ENCODE data around the gene ST8SIA5. TPM values are rescaled to one million over a fixed set of nuclear protein-coding genes. Genes with fewer than 3 reads are reported as not detected.

Gene ST8SIA5
- total RNA-seq, 1 donor from 2014 or later, result 23.3 TPM

DNA sequence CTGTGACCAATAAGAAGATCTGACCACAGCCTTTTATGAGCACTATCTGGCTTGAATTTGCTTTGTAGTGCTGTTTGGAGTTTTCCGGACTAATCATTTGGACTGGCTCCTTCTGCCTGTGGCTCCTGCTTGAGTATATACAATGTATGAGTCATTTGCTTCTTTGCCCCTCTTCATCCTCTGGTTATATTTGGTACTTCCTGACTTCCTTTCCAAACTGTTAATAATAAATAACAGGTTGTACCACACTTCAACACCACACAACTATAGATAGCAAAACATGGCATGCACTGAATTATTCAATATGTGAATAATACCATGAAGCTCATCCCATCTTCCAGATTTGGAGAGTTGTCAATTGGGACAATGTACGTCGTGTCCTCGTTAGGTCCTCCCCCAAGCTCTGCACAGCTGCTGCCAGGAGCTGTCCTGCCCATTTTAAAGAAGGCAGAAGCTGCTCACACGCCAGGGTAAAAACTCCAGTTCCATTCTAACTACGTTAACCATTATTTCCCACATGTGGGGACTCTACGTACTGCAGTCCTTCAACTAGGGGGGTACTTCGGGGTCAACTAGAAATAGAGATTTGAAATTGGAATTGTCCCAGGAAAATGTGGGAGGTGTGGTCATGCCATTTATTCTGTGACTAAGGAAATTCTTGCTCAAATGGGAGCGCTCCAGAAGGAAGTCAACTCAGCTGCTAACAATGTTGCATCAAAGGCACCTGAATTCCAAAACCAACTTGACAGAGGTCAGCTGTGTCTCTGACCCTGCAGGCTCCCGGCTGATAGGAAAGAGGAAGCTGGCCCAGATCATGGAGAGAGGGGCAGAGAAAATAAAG lies 38.1 kb downstream of the ST8SIA5 start:
- intact Hi-C loops (cut with DNase I), result no loop called here
- no peak for DNase-seq (ENCODE audit: low spot score)

DNA sequence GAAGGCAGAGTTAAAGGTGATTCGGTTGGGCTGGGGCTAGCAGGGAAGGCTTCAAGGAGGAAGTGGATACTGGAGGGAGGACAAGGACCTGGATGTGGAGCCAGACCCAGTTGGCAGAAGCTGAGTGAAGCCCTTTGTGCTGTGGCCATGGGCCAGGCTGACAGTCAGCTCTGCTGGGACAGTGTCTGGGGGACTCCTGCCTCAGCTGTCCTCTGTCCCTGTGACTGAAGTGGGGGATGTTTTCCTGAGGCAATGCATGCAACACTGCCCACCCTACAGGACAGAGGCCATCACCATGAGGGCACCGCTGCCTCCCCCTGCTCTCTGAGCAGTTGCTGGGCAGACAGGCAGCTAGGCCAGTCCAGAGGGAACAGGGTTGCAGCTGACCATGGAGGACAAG lies 40.0 kb downstream of the ST8SIA5 start:
- peak; percentile 58 for DNase-seq (ENCODE audit: low spot score)
- intact Hi-C loops (cut with DNase I), result no loop called here

DNA sequence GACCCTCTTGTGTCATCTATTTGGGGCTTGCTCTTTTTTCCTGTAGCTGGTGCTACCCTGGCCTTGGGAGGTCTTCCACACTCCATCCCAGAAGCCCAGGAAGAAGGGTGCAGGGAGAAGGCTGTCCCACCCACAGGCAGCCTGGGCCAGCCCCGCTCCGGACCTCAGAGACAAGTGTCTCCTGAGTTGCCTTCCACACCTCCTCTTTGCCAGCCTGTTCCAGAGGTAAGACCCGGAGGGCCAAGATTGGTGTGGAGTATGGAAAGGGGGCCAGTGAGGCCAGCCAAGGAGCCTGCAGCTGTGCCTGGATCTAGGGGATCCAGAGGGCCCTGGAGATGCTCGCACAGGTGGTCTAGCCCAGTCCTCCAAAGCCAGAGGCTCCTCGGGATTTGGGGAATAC lies 40.5 kb downstream of the ST8SIA5 start:
- intact Hi-C loops (cut with DNase I), result no loop called here
- peak; percentile 72 for DNase-seq (ENCODE audit: low spot score)

DNA sequence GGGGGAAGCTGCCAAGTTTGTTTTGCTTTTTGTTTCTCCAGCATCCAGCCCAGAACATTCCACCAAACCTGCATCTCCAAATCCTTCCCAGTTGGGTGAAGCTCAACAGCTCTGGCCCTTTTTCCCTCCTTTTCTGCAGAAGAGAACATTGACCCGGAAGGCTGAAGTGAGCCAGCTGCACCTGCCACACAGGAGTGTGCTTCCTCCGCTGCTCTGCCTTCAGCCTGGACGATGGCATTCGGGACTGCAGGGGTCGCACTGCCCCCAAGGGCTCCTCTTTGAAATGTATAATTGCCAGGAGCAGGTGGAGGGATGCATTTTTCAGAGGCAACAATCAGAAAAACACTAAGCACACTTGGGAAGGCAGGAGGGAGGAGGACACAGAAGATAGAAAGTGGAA lies 41.8 kb downstream of the ST8SIA5 start:
- intact Hi-C loops (cut with DNase I), result no loop called here
- no peak for DNase-seq (ENCODE audit: low spot score)

DNA sequence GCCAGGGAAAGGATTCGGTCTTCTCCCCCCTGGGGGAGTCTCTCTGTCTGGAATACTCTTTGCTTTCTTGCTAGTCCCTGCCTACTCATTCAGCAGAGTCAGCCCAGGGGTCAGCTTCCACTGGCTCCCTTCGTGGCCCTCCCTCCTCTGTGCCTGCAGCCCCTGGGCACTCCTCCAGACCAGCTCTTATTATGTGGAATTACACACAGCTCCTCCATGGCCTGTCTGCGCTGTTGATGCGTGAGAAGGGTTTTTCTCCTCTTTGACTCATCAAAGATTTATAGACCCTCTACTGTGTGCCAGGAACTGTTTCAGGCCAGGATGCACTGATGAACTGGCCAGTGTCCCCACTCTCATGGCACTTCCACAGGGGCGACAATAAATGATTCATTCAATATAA lies 44.4 kb downstream of the ST8SIA5 start:
- no peak for DNase-seq (ENCODE audit: low spot score)
- intact Hi-C loops (cut with DNase I), result loop anchor here (5.0 kb wide), 1 partner anchor 45 kb away; the partner anchor contains the start of gene ST8SIA5

DNA sequence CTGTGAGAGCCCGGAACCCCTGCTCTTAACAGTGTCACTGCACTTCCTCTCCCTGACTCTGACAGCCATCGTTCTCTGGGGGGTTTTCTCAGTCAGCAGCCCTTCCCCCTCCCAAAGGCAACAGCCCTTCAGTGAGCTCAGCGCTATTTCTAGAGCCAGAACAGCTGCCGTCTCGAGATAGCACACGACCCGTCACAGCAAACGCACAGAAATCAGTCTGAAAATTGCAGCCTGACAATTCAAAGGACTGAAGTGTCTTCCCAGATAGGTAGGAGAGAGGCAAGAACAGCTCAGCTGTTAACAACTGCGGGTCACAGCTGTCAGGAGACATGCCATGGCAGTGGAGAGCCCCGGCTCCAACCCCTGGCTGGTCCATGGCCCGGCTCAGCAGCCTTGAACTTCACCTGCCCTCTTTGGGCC lies 45.4 kb downstream of the ST8SIA5 start:
- intact Hi-C loops (cut with DNase I), result loop anchor here (5.0 kb wide), 1 partner anchor 46 kb away; the partner anchor contains the start of gene ST8SIA5

DNA sequence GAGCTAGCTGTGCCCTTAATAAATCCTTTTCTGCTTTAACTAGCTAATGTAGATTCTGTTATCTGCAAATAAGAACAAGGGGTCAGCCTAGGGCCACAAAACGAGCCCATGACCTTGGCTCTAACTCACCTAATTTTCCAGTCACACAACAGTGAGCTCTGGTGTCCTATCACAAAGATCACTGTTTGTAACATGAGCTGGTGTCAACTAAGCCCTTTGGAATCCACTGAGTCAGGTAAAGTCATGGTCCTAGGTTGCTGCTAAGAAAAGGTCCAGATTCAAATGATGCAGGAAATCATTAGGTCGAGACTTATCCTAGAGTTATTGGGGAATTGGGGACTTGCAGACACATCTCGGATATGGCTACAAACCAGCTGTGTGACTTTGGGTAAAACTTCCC lies 49.9 kb downstream of the ST8SIA5 start:
- intact Hi-C loops (cut with DNase I), result no loop called here
- DNase-seq (ENCODE audit: low spot score), result no peak

More for the DNA sequence above, 45.4 kb downstream of the ST8SIA5 start:
- DNase-seq (ENCODE audit: low spot score), result no peak

DNA sequence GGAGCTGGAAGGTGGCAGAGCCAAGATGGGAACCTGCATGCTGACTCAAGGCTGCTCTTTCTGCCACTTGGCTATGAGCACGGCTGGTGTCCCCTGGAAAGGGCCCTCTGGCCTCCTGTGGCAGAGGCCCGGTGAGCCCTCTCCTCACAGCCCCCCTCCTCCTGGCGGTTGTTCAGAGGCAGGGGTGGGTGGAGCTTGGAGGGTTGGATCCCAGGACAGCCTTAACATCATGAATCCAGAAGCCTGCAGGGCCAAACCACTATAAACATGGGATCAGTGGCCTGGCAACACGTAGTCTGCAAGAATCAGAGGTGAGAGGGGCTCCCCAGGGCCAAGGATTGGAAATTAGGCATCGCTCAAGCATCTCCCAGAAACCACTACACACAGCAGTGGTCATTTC lies 51.3 kb downstream of the ST8SIA5 start:
- DNase-seq (ENCODE audit: low spot score), result no peak
- intact Hi-C loops (cut with DNase I), result no loop called here

DNA sequence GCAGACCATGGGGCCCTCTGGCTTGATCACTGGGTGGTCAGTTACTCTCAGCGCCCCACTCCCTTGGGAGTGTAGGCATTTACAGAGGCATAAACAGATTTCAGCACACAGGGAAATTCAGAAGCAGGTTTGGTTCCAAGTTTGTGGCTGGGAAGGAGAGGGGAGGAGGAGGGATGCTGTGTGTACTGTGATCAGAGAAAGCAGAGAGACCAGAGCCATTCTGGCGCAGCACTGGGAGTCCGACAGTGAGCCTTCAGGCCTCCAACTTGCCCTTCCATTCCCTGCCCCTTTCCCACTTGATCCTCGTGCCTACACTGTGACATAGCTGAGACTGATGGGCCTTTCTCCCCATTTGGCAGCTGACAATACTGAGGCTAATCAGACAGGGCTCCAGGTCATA lies 52.0 kb downstream of the ST8SIA5 start:
- intact Hi-C loops (cut with DNase I), result no loop called here
- no peak for DNase-seq (ENCODE audit: low spot score)

DNA sequence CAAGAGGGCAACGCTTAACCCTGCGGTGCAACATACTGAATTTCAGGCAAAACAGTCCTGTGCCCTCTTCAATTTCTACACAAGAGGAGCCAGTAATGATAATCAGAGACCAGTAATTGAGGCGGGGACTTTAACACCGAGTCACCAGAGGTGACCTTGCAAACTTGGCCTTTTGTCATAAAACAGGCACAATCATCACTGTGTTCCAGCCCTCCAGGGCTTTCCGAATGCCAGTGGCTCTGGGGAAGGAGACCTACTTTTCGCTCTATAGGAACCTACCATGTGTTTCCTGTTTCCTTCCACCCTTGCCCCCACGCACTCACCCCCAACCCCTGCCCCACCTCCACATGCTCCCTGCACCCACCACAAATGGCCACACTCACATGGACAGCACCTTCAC lies 52.7 kb downstream of the ST8SIA5 start:
- no peak for DNase-seq (ENCODE audit: low spot score)

DNA sequence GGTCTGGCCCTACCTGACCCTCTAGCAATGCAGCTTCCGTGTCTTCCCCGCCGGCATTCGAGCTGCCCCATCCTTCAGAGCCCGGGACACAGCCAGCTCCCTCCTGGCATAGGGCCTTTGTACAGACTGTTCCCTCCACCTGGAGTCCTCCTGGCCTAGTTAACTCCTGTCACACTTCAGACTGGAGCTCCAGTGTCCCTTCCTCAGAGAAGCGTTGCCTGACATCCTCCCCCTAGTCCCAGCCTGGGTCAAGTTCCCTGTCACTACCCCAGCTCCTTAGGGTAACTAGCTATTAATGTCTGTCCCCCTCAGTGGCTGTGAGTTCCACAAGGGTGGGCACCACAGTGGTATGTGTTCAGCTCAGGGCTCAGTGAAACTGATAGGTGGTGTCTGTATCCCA lies 54.4 kb downstream of the ST8SIA5 start:
- intact Hi-C loops (cut with DNase I), result no loop called here
- no peak for DNase-seq (ENCODE audit: low spot score)

More for the DNA sequence above, 52.7 kb downstream of the ST8SIA5 start:
- intact Hi-C loops (cut with DNase I), result no loop called here

DNA sequence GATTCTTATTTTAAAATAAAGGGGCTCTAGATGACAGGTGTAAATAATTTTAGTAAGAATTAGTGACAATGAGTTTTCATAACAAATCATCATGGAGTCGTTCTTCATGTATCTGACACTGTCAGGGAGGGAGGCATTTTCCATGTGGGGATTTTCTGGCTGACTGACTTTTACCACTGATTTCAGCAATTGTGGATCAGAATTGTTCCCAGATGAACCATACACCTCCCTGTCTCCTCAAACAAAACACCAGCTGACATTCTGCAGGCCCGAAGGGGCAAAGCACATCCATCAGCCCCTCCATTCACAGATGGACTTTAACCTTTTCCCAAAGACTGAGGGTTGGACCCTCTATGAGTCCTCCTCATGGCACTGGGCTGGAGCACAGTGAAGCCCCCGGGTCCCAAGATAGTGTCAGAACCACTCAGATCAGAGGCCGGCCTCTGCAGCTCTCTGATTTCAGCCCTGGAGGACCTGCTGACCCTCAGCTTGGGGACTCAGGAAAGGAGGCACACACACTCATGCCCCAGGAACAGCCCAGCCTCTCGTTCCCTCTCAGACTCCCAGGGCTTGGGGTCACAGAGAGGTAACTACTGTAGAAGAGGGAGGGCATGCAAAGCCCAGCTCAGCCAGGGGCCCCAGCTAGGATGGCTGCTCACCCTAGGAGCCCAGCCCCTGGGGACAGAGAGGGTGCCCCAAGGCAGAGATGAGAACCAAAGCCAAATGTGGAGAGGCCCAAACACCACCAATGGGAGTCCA lies 56.6 kb downstream of the ST8SIA5 start:
- no peak for DNase-seq (ENCODE audit: low spot score)
- intact Hi-C loops (cut with DNase I), result no loop called here

DNA sequence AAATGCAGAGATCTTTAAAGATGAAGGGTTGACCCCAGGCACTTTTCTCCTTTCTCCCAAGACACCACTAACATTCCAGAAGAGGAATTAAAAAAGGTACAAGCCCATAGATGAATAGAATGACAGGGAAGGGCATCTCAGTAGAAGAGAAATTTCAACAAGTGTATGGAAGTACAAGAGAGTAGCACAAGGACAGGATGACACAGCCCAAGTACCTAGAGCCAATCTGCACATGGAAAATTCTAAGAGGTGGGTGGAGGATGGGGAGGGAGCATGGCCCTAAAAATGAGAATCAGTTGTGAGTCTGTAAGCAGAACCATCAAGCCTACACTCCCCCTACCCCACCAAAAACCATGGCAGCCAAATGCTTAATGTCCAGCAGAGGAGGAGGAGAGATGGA lies 60.2 kb downstream of the ST8SIA5 start:
- DNase-seq (ENCODE audit: low spot score), result no peak
- intact Hi-C loops (cut with DNase I), result loop anchor here (5.0 kb wide), 1 partner anchor 61 kb away; the partner anchor contains the start of gene ST8SIA5

DNA sequence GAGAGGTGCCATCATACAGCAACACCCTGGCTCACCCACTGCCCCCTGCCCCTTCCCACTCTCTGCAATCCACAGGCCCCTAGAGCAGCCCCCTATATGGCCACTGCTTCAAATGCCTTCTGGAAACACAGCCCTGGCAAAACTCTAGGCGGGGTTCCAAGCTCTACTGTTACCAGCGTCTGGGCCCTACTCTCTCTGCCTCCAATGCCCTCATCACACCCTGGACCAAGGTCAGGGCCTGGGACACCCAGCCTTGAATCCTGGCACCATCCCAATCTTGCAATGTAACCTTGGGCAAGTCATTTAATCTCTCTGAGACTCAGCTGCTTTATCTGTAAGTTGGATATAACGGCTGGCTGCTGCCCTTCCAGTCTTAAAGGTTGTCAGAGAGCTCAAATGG lies 60.6 kb downstream of the ST8SIA5 start:
- intact Hi-C loops (cut with DNase I), result loop anchor here (5.0 kb wide), 1 partner anchor 61 kb away; the partner anchor contains the start of gene ST8SIA5
- DNase-seq (ENCODE audit: low spot score), result no peak

DNA sequence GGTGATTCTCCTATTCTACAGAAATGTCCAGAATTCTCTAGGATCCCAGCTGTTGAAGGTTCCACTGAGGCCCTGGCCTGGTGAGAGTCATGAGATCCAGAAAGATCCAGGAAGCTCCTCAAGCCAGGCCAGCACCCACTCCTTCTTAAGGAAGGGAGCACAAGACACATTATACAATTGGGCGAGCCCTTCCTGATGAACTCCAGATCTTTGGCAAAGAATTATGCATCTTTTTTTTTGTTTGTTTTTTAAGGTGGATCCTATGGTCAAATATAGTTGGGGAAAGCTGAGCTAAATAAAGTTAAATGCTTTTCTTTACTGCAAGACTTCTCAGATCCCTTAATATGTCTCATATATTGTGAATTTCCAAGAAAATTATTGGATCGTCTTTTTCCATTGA lies 62.9 kb downstream of the ST8SIA5 start:
- intact Hi-C loops (cut with DNase I), result no loop called here
- DNase-seq (ENCODE audit: low spot score), result no peak

DNA sequence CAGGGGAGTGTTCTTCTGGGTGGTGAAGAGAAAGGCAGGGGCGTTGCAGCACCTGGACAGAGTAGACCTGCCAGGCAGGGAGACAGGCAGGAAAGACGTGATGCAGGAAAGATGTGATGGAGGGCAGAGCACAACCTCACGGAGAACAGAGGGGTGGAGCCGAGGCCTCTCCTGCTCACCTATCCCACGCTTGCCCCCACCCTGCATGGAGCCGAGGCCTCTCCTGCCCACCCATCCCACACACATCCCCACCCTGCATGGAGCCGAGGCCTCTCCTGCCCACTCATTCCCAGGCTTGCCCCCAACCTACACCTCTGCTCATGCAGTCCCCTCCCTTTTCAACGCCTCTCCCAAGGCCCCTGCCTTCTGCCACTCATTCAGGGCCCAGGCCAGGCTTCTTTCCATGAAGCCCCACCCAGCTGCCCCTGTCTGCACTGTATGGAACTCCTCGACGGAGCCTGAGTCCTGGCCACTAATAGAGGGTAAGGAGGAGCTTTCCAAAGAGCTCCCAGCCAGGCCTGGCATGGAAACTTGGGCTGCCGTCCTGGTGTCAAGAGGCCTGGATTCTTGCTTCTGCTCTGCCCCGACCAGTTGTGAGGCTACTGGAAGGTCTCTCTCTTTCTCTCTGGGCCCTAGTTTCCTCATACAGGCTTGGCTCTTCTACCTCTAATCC lies 67.9 kb downstream of the ST8SIA5 start:
- intact Hi-C loops (cut with DNase I), result no loop called here
- no peak for DNase-seq (ENCODE audit: low spot score)

DNA sequence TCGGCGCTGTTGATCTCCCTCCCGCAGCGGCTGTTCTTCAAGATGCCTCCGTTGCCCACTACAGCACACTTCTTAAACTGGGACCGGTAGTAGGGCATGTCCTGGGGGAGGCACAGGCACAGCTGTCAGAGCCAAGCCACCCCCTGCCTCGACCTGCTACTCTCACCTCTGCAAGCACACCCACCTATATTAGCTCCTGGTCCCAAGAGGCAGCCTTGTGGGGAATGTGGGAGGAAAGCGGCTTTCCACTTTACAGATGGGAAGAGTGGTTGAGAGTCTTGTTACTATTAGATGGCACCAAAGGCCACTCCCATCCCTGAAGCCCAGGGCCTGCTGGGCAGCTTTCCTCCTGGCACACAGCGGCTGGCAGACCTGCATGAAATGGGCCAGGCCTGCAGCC lies 70.7 kb downstream of the ST8SIA5 start:
- no peak for DNase-seq (ENCODE audit: low spot score)
- intact Hi-C loops (cut with DNase I), result no loop called here

DNA sequence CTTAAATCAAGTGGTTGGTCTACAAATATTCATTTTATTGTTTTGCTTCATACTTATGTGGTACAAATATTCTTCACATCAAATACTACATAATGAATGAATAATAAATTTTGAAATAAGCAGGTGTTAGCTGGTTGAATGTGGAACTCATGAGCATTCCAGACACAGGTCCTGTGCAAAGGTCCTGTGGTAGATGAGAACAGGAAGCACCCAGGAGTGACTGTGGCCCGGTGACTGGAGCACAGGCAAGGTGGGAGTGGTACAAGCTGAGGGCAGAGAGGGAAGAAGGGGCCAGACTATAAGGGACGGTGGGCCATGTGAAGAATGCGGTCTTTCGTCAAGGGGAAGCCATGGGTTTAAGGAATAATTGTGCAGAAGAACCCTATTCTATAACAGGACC lies 73.6 kb downstream of the ST8SIA5 start:
- intact Hi-C loops (cut with DNase I), result no loop called here
- DNase-seq (ENCODE audit: low spot score), result no peak

DNA sequence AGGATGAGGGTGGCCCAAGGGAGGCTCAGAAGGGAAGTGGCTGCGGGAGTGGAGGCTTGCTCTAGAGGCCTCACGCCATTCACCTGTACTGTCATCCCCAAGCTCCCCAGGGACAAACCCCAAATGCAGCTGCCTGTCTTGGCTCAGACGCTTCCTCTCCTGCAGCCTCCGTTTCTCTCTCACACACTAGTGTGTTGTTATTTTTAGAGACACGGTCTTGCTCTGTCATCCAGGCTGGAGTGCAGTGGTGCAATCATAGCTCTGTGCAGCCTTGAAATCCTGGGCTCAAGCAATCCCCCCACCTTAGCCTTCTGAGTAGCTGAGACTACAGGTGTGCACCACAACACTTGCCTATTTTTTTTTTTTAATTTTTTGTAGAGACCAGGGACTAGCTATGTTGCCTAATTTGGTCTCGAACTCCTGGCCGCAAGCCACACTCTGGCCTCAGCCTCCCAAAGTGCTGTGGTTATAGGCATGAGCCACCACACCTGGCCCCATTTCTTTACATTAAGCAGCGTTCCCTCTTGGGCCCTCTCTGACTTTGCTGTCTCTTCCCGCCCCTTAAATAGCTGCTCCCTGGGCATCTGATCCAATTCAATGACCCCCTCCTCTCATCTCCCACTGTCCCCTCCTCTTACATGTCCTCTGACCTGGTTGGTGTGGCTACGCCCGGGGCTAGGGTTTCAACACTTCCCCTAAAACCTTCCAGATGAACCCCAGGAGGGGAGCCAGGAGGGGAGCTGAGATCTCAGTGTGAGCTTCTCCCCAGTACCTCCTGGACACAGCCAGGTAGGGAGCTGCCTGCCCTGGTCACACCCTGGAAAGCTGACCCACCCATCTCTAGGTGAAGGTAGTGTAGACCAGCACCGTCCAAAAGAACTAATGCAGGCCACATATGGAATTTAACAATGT lies 75.8 kb downstream of the ST8SIA5 start:
- intact Hi-C loops (cut with DNase I), result no loop called here
- DNase-seq (ENCODE audit: low spot score), result no peak

All from cardiac septum (tissue), 1 donor.